Fibroblast of lung (primary cell): ENCODE measurements around the gene CCDC174.

ENCODE experiments used
- CTCF ChIP-seq, 2 donors: IDR thresholded peaks in 1 of 2; conservative IDR thresholded peaks in 1 of 2; 1 replicate in 1 of 2; 2 replicates in 1 of 2; pipeline ENCODE4 v1.5.1; 2011 to 2012; ENCODE audit warnings: low read length in 2 of 2, control low read depth in 1 of 2, inconsistent platforms in 1 of 2, low read depth in 1 of 2, mild to moderate bottlenecking in 1 of 2
- EZH2 ChIP-seq: IDR thresholded peaks from 2 replicates; pipeline ENCODE4 v1.5.1; 2012; ENCODE audit warnings: low read length, control low read depth, mild to moderate bottlenecking; ENCODE audit errors: missing control alignments

- TF ChIP-seq CTCF (conservative IDR thresholded peaks at IDR 0.05 in 1 of 2, IDR thresholded peaks at IDR 0.05 in 1 of 2; ENCODE audit: low read depth in 1 of 2, low read length in 2 of 2) (no peak), EZH2 (no peak)
Observed at GRCh38 chr3:14634763-14635400, 16.7 kb upstream of the CCDC174 start.
